Astrocyte (in vitro differentiated cells and primary cell): ENCODE data around the gene ITSN1. TPM values are rescaled to one million over a fixed set of nuclear protein-coding genes. Genes with fewer than 3 reads are reported as not detected.

Experiments
- DNase-seq: peaks from one replicate; pipeline ENCODE4 v3.0.0-alpha.2; 2010; ENCODE audit warnings: low read depth
- FAIRE-seq: peaks from 2 replicates; lab custom pipeline; 2011; peaks lifted over from hg19 to GRCh38; lab: Jason Lieb, UNC
- H2AFZ ChIP-seq: 2 replicates; pipeline ENCODE4 v1.6.0; 2012; ENCODE audit warnings: low read depth, low read length, inconsistent platforms
- H3K27ac ChIP-seq: 2 replicates; pipeline ENCODE4 v1.5.1; 2011; ENCODE audit warnings: low read depth, low read length, inconsistent platforms
- H3K27me3 ChIP-seq: 2 replicates; pipeline ENCODE4 v1.6.0; 2011; ENCODE audit warnings: low read length, inconsistent platforms; ENCODE audit not compliant: insufficient read depth
- H3K36me3 ChIP-seq: 2 replicates; pipeline ENCODE4 v1.5.1; 2011; ENCODE audit warnings: low read length, inconsistent platforms; ENCODE audit not compliant: insufficient read depth
- H3K4me1 ChIP-seq: 2 replicates; pipeline ENCODE4 v1.5.1; 2011; ENCODE audit warnings: low read length, inconsistent platforms; ENCODE audit not compliant: insufficient read depth
- H3K4me2 ChIP-seq: 2 replicates; pipeline ENCODE4 v1.6.0; 2012; ENCODE audit warnings: low read length, inconsistent platforms
- H3K4me3 ChIP-seq: 2 replicates; pipeline ENCODE4 v1.5.1; 2011; ENCODE audit warnings: low read depth, mild to moderate bottlenecking, low read length, inconsistent platforms; ENCODE audit not compliant: insufficient read depth
- H3K79me2 ChIP-seq: 2 replicates; pipeline ENCODE4 v1.6.0; 2012; ENCODE audit warnings: mild to moderate bottlenecking, low read length, inconsistent platforms; ENCODE audit not compliant: insufficient read depth
- H3K9ac ChIP-seq: 2 replicates; pipeline ENCODE4 v1.6.0; 2012; ENCODE audit warnings: mild to moderate bottlenecking, low read length, inconsistent platforms
- H3K9me3 ChIP-seq: 2 replicates; pipeline ENCODE4 v1.5.1; 2012; ENCODE audit warnings: low read depth, mild to moderate bottlenecking, low read length, inconsistent platforms; ENCODE audit not compliant: insufficient read depth
- H4K20me1 ChIP-seq: 2 replicates; pipeline ENCODE4 v1.6.0; 2012; ENCODE audit warnings: low read length, inconsistent platforms; ENCODE audit not compliant: insufficient read depth
- H3K27ac Mint-ChIP-seq: one replicate; pipeline ENCODE4 v1.8.0; 2021; ENCODE audit warnings: mild to moderate bottlenecking, mixed read lengths; ENCODE audit not compliant: unreplicated experiment
- H3K27me3 Mint-ChIP-seq: one replicate; pipeline ENCODE4 v1.8.0; 2021; ENCODE audit warnings: low read depth, mixed read lengths; ENCODE audit not compliant: unreplicated experiment
- H3K36me3 Mint-ChIP-seq: one replicate; pipeline ENCODE4 v1.8.0; 2021; ENCODE audit warnings: low read depth, mixed read lengths; ENCODE audit not compliant: unreplicated experiment
- H3K4me1 Mint-ChIP-seq: one replicate; pipeline ENCODE4 v1.8.0; 2021; ENCODE audit warnings: low read depth, mixed read lengths; ENCODE audit not compliant: unreplicated experiment
- H3K4me3 Mint-ChIP-seq: one replicate; pipeline ENCODE4 v1.8.0; 2021; ENCODE audit warnings: mild to moderate bottlenecking, moderate library complexity, mixed read lengths; ENCODE audit not compliant: unreplicated experiment
- H3K9me3 Mint-ChIP-seq: one replicate; pipeline ENCODE4 v1.8.0; 2021; ENCODE audit warnings: mild to moderate bottlenecking, mixed read lengths; ENCODE audit not compliant: unreplicated experiment
- EZH2 ChIP-seq: IDR thresholded peaks from 2 replicates; pipeline ENCODE4 v1.6.1; 2012; ENCODE audit warnings: mild to moderate bottlenecking, low read length, inconsistent platforms; ENCODE audit not compliant: insufficient read depth
- total RNA-seq: library from RNA; stranded (reverse); gene quantifications from 2 replicates; pipeline ENCODE4 v1.2.1, GENCODE V29; 2021
- TF ChIP-seq, protein P1 (sequence below): IDR thresholded peaks from 2 replicates; pipeline ENCODE4 v1.5.1; 2011; ENCODE audit warnings: low read depth, mild to moderate bottlenecking, inconsistent platforms, low read length, moderate library complexity; ENCODE audit not compliant: insufficient read depth

The ITSN1 gene
- total RNA-seq, 1 donor from 2014 or later = 77.3 TPM

DNA sequence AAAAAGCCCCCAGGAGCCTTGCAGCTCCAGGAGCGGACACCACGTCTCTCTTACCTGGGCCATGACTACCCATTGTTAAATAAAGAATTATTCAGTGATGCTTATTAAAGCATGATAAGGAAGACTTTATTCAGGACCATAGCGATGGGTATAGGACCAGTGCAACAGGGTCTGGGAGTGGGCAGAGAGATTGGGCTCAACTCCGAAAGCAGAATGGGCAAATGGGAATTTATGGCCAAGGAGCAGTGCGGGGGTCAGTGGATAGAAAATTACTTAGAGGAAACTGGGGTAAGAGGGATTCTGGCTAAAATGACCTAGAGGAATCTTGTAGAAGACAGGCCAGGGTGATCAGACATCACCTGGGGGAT lies 273.9 kb downstream of the ITSN1 start:
- H2AFZ ChIP-seq = peak overlapping the region; percentile 80
- H3K36me3 ChIP-seq = peaks cover 19% of the 10 kb centered on the region
- TF ChIP-seq, protein P1, sequence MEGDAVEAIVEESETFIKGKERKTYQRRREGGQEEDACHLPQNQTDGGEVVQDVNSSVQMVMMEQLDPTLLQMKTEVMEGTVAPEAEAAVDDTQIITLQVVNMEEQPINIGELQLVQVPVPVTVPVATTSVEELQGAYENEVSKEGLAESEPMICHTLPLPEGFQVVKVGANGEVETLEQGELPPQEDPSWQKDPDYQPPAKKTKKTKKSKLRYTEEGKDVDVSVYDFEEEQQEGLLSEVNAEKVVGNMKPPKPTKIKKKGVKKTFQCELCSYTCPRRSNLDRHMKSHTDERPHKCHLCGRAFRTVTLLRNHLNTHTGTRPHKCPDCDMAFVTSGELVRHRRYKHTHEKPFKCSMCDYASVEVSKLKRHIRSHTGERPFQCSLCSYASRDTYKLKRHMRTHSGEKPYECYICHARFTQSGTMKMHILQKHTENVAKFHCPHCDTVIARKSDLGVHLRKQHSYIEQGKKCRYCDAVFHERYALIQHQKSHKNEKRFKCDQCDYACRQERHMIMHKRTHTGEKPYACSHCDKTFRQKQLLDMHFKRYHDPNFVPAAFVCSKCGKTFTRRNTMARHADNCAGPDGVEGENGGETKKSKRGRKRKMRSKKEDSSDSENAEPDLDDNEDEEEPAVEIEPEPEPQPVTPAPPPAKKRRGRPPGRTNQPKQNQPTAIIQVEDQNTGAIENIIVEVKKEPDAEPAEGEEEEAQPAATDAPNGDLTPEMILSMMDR = no peak
- TF ChIP-seq EZH2 = no peak
- H3K27me3 ChIP-seq = no peaks in the 10 kb centered on the region
- H3K4me2 ChIP-seq = peak overlapping the region; percentile 84
- Mint-ChIP-seq H3K27ac (peak overlapping the region; percentile 89), H3K9me3 (no peaks in the 10 kb centered on the region), H3K4me3 (peak overlapping the region; percentile 97), H3K4me1 (peaks cover 2% of the 10 kb centered on the region), H3K36me3 (peaks cover 2% of the 10 kb centered on the region), H3K27me3 (no peaks in the 10 kb centered on the region)
- peak overlapping the region; percentile 12 for H3K27ac ChIP-seq
- FAIRE-seq (no peak), DNase-seq (no peak)
- H3K9me3 ChIP-seq = no peaks in the 10 kb centered on the region
- H3K4me1 ChIP-seq = peaks cover 13% of the 10 kb centered on the region
- H3K4me3 ChIP-seq = peak overlapping the region; percentile 91
- peaks cover 32% of the 10 kb centered on the region for H3K79me2 ChIP-seq
- peak overlapping the region; percentile 94 for H3K9ac ChIP-seq
- no peaks in the 10 kb centered on the region for H4K20me1 ChIP-seq

GRCh38 chr21:33917421-33917820 lies 275.1 kb downstream of the ITSN1 start:
- TF ChIP-seq, protein P1 = no peak
- no peak for TF ChIP-seq EZH2
- H3K36me3 Mint-ChIP-seq = peaks cover 2% of the 10 kb centered on the region
- peaks cover 2% of the 10 kb centered on the region for H3K4me1 Mint-ChIP-seq
- H3K27ac Mint-ChIP-seq = no peak overlapping the region
- Histone ChIP-seq H3K4me2 (no peak overlapping the region), H4K20me1 (no peaks in the 10 kb centered on the region), H3K9ac (no peak overlapping the region), H3K79me2 (peaks cover 31% of the 10 kb centered on the region), H3K4me1 (peaks cover 13% of the 10 kb centered on the region), H3K27ac (no peak overlapping the region), H3K36me3 (peaks cover 10% of the 10 kb centered on the region), H3K4me3 (no peak overlapping the region), H3K9me3 (no peaks in the 10 kb centered on the region), H2AFZ (no peak overlapping the region), H3K27me3 (no peaks in the 10 kb centered on the region)
- DNase-seq = no peak
- no peaks in the 10 kb centered on the region for H3K9me3 Mint-ChIP-seq
- no peak for FAIRE-seq
- no peak overlapping the region for H3K4me3 Mint-ChIP-seq
- H3K27me3 Mint-ChIP-seq = no peaks in the 10 kb centered on the region

DNA sequence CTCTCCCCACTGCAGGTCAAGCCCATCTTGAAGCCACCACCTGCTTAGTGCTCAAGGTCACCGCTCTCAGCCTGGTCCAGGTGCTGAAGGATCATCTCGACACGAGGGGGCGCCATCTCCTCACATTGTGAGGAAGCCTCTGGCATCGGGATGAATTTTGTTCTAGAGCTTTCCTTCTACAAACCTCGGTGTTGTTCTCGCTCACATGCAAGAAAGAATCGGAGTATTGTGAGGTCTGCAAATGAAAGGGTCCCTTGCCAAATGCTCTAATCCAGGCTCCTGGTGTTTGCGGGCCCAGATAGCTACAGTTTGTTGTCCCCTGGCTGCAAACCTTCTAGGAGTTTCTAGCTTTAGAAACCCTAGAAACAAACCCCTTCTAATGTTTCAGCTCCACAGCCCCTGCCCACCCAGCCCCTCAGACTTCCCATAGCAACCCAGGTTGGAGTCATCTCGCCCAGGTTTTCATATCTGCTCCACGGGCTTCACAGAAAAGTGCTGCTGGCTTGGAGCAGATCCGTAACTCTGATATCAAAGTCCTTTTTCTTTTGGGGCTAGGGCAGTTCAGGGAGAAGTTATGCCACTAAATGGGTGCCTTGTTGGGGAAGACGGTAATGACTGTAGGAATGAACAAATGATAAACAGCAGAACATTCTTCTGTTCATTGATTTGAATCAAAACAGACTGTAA lies 281.9 kb downstream of the ITSN1 start:
- H3K36me3 ChIP-seq = no peaks in the 10 kb centered on the region
- H2AFZ ChIP-seq = peak overlapping the region; percentile 43
- peaks cover 4% of the 10 kb centered on the region for H3K4me1 ChIP-seq
- H3K4me3 Mint-ChIP-seq = peak overlapping the region; percentile 20
- no peaks in the 10 kb centered on the region for H3K79me2 ChIP-seq
- H3K4me1 Mint-ChIP-seq = peaks cover 3% of the 10 kb centered on the region
- H3K27me3 ChIP-seq = peaks cover 4% of the 10 kb centered on the region
- FAIRE-seq (peak; percentile 70), DNase-seq (peak; percentile 44)
- H3K9me3 ChIP-seq = no peaks in the 10 kb centered on the region
- no peaks in the 10 kb centered on the region for H3K9me3 Mint-ChIP-seq
- H3K9ac ChIP-seq = no peak overlapping the region
- H4K20me1 ChIP-seq = no peaks in the 10 kb centered on the region
- H3K36me3 Mint-ChIP-seq = no peaks in the 10 kb centered on the region
- no peak for TF ChIP-seq EZH2
- TF ChIP-seq, protein P1 = peak; percentile 83
- peaks cover 2% of the 10 kb centered on the region for H3K27me3 Mint-ChIP-seq
- no peak overlapping the region for H3K4me3 ChIP-seq
- no peak overlapping the region for H3K27ac ChIP-seq
- H3K4me2 ChIP-seq = peak overlapping the region; percentile 54
- no peak overlapping the region for H3K27ac Mint-ChIP-seq
